Testis (tissue), 3 donors: Measurements from ENCODE around the gene GCH1. TPM values are rescaled to one million over a fixed set of nuclear protein-coding genes. Genes with fewer than 3 reads are reported as not detected.
"Not testable (repeated sequence)": the region's sequence is repeated elsewhere in the genome, so short reads cannot be mapped to it uniquely, and the experiment has no call there.

Experiments used
- DNase-seq: peaks from one replicate; pipeline ENCODE4 v3.0.0-alpha.2; 2019
- H3K27ac ChIP-seq, 2 donors: fragments of 200-600 bp; sonication (generic); one replicate each; pipeline ENCODE4 v1.5.1; 2019
- H3K27me3 ChIP-seq: fragments of 200-600 bp; sonication (generic); one replicate; pipeline ENCODE4 v1.5.1; 2019
- H3K36me3 ChIP-seq: fragments of 200-600 bp; sonication (generic); one replicate; pipeline ENCODE4 v1.5.1; 2017; ENCODE audit warnings: low read depth; ENCODE audit errors: missing control alignments
- H3K4me1 ChIP-seq: fragments of 200-600 bp; sonication (generic); one replicate; pipeline ENCODE4 v1.5.1; 2019
- H3K4me3 ChIP-seq, 2 donors: fragments of 200-600 bp; sonication (generic); one replicate each; pipeline ENCODE4 v1.5.1; 2017 to 2019
- H3K9me3 ChIP-seq: fragments of 200-600 bp; sonication (generic); one replicate; pipeline ENCODE4 v1.5.1; 2017
- POLR2A ChIP-seq: fragments of 450-650 bp; IDR thresholded peaks from one replicate; pipeline ENCODE4 v1.6.1; 2017; ENCODE audit warnings: antibody characterized with exemption, mild to moderate bottlenecking, moderate library complexity
- WGBS, 2 donors: methylation state at CpG; one replicate each; pipeline ENCODE4 v1.1.5; 2018; 5-methylcytosine and 5-hydroxymethylcytosine counted together
- intact Hi-C: fragments of 100-400 bp; cut with DNase I; formaldehyde crosslinking; loops from one replicate; pipeline ENCODE4 v1.15.1; 2023; ENCODE audit warnings: low total_unique reads
- polyA plus RNA-seq: library from polyadenylated mRNA; stranded (reverse); fragments of 350-450 nt; fragmentation: Illumina TruSeq; extraction: RNeasy Lipid Tissue Mini Kit (QIAGEN cat#74804); gene quantifications from one replicate; pipeline ENCODE4 v1.2.3, GENCODE V29; 2014; ENCODE audit warnings: low read depth, low replicate concordance; ENCODE audit not compliant: insufficient read depth
- total RNA-seq, 2 donors: library from RNA; depleted of rRNA; stranded (reverse); fragments of >200 nt; gene quantifications; one replicate each; pipeline ENCODE4 v1.2.3, GENCODE V29; 2016
- TF ChIP-seq, protein P1 (sequence below), 3 experiments: fragments of 450-650 bp in 2 of 3; fragments of 200-600 bp in 1 of 3; sonication (generic) in 1 of 3; IDR thresholded peaks; one replicate each; pipeline ENCODE4 v1.5.1; 2016 to 2019; ENCODE audit warnings: antibody characterized with exemption in 3 of 3, mild to moderate bottlenecking in 2 of 3, moderate library complexity in 1 of 3

GCH1 gene
- total and polyA plus RNA-seq, 3 donors from 2014 or later = 8.8 to 15.8 (median 11.3) TPM

GRCh38 chr14:54909817-54910558 is 7.4 kb upstream of the GCH1 start:
- TF ChIP-seq POLR2A = no peak
- TF ChIP-seq, protein P1, sequence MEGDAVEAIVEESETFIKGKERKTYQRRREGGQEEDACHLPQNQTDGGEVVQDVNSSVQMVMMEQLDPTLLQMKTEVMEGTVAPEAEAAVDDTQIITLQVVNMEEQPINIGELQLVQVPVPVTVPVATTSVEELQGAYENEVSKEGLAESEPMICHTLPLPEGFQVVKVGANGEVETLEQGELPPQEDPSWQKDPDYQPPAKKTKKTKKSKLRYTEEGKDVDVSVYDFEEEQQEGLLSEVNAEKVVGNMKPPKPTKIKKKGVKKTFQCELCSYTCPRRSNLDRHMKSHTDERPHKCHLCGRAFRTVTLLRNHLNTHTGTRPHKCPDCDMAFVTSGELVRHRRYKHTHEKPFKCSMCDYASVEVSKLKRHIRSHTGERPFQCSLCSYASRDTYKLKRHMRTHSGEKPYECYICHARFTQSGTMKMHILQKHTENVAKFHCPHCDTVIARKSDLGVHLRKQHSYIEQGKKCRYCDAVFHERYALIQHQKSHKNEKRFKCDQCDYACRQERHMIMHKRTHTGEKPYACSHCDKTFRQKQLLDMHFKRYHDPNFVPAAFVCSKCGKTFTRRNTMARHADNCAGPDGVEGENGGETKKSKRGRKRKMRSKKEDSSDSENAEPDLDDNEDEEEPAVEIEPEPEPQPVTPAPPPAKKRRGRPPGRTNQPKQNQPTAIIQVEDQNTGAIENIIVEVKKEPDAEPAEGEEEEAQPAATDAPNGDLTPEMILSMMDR (IDR thresholded peaks at IDR 0.05) = no peak
- WGBS, 2 donors = 95% methylated on average over 5 of the region's 5 CpGs

GRCh38 chr14:54908973-54909372 is 6.3 kb upstream of the GCH1 start:
- H3K9me3 ChIP-seq, H3K4me1 ChIP-seq, H3K36me3 ChIP-seq, intact Hi-C loops, H3K27ac ChIP-seq, H3K4me3 ChIP-seq, DNase-seq, H3K27me3 ChIP-seq: not testable (repeated sequence)
- WGBS, 2 donors = 86 to 90% methylated on average over 4 of the region's 4 CpGs

More at GRCh38 chr14:54909817-54910558, 7.4 kb upstream of the GCH1 start:
- no peak overlapping the region for H3K27ac ChIP-seq
- no peaks in the 10 kb centered on the region for H3K4me1 ChIP-seq
- no peaks in the 10 kb centered on the region for H3K27me3 ChIP-seq
- H3K9me3 ChIP-seq = no peaks in the 10 kb centered on the region
- DNase-seq = no peak
- intact Hi-C loops = no loop called here
- no peak overlapping the region for H3K4me3 ChIP-seq
- H3K36me3 ChIP-seq = no peaks in the 10 kb centered on the region

- DNase-seq = no peak
- intact Hi-C loops = no loop called here
- Histone ChIP-seq H3K4me1 (no peaks in the 10 kb centered on the region), H3K27me3 (no peaks in the 10 kb centered on the region), H3K9me3 (no peaks in the 10 kb centered on the region), H3K27ac (no peak overlapping the region), H3K4me3 (no peak overlapping the region), H3K36me3 (no peaks in the 10 kb centered on the region)
- 89% methylated on average over 4 of the region's 4 CpGs for WGBS, 2 donors
- TF ChIP-seq, protein P1 (IDR thresholded peaks at IDR 0.05) = no peak
- TF ChIP-seq POLR2A = no peak
Measured at GRCh38 chr14:54908190-54908589, 5.6 kb upstream of the GCH1 start.

DNA sequence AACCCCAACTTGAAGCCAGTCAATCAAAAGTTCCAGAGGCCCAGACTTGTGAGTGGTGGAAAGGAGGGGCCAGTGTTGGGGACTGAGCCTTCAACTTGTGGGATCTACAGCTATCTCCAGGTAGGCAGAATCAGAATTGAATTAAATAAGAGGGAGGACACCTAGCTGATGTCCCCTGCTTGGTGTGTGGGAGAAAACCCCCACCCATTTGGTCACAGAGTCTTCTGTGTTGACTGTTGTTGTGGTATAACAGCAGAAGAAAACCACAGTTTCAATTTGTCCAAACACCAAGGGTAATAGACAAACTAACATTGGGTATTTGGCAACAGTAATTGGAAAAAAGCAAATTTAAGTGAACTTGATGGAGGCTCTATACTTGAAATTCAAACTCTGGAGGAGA is 3.4 kb upstream of the GCH1 start:
- DNase-seq = no peak
- intact Hi-C loops = no loop called here
- Histone ChIP-seq H3K9me3 (no peaks in the 10 kb centered on the region), H3K4me3 (no peak overlapping the region), H3K27me3 (no peaks in the 10 kb centered on the region), H3K4me1 (no peaks in the 10 kb centered on the region), H3K27ac (no peak overlapping the region), H3K36me3 (no peaks in the 10 kb centered on the region)
- TF ChIP-seq POLR2A = no peak
- TF ChIP-seq, protein P1 (IDR thresholded peaks at IDR 0.05) = no peak

- WGBS, 2 donors = 0% methylated on average over 37 of the region's 37 CpGs; no CpG with 5 or more reads in 1 of the 2 donors
- H3K4me1 ChIP-seq = no peaks in the 10 kb centered on the region
- intact Hi-C loops = no loop called here
- peak overlapping the region; percentile 56 to 88 for H3K27ac ChIP-seq
- no peak for TF ChIP-seq POLR2A
- TF ChIP-seq, protein P1 (IDR thresholded peaks at IDR 0.05) = no peak
- no peaks in the 10 kb centered on the region for H3K27me3 ChIP-seq
- H3K9me3 ChIP-seq = no peaks in the 10 kb centered on the region
- no peaks in the 10 kb centered on the region for H3K36me3 ChIP-seq
- peak overlapping the region; percentile 92 to 95 for H3K4me3 ChIP-seq
- peak; percentile 77 for DNase-seq
Measured at GRCh38 chr14:54902143-54902520, 494 bp downstream of the GCH1 start.
